Tibial nerve (tissue), 4 donors: ENCODE measurements around the gene IGLL5. TPM values are rescaled to one million over a fixed set of nuclear protein-coding genes. Genes with fewer than 3 reads are reported as not detected.

Experiments used
- DNase-seq, 2 donors: peaks; one replicate each; pipeline ENCODE4 v3.0.0-alpha.2; 2019; ENCODE audit warnings: low spot score in 2 of 2
- H3K27ac ChIP-seq, 4 donors: fragments of 200-600 bp; sonication (generic) in 3 of 4; one replicate each; pipeline ENCODE4 v1.5.1; 2017 to 2019; ENCODE audit warnings: mild to moderate bottlenecking in 1 of 4
- H3K27me3 ChIP-seq, 2 donors: fragments of 200-600 bp; sonication (generic) in 1 of 2; one replicate each; pipeline versions ENCODE4 v1.5.1 to v1.6.0; 2017 to 2019
- H3K36me3 ChIP-seq, 3 donors: fragments of 200-600 bp; sonication (generic); one replicate each; pipeline ENCODE4 v1.5.1; 2018 to 2019
- H3K4me1 ChIP-seq, 4 donors: fragments of 200-600 bp; sonication (generic) in 3 of 4; one replicate each; pipeline ENCODE4 v1.5.1; 2017 to 2019
- H3K4me3 ChIP-seq, 4 donors: fragments of 200-600 bp; sonication (generic) in 3 of 4; one replicate each; pipeline ENCODE4 v1.5.1; 2017 to 2019; ENCODE audit warnings: mild to moderate bottlenecking in 1 of 4, moderate library complexity in 1 of 4
- H3K9me3 ChIP-seq, 4 donors: fragments of 200-600 bp; sonication (generic) in 3 of 4; one replicate each; pipeline ENCODE4 v1.5.1; 2017 to 2019
- CTCF ChIP-seq, 5 experiments: fragments of 200-600 bp in 3 of 5; fragments of 450-650 bp in 2 of 5; sonication (generic) in 3 of 5; IDR thresholded peaks; one replicate each; pipeline ENCODE4 v1.5.1; 2016 to 2019; ENCODE audit warnings: antibody characterized with exemption in 5 of 5, mild to moderate bottlenecking in 3 of 5, moderate library complexity in 2 of 5
- EP300 ChIP-seq, 2 donors: sonication (generic); formaldehyde crosslinking; IDR thresholded peaks; one replicate each; pipeline ENCODE4 v1.6.1; 2017; ENCODE audit warnings: antibody characterized with exemption in 2 of 2, mild to moderate bottlenecking in 1 of 2
- POLR2A ChIP-seq, 2 donors: fragments of 450-650 bp; IDR thresholded peaks; one replicate each; pipeline ENCODE4 v1.6.1; 2017; ENCODE audit warnings: antibody characterized with exemption in 2 of 2, mild to moderate bottlenecking in 2 of 2, moderate library complexity in 2 of 2
- WGBS, 2 donors: methylation state at CpG; one replicate each; pipeline ENCODE4 v1.1.5; 2018; 5-methylcytosine and 5-hydroxymethylcytosine counted together
- total RNA-seq, 4 donors: library from RNA; depleted of rRNA; stranded (reverse); fragments of >200 nt; gene quantifications; one replicate each; pipeline ENCODE4 v1.1.0, GENCODE V29; 2016

The IGLL5 gene
- total RNA-seq, 4 donors from 2014 or later = 0.66 to 2.7 (median 2.1) TPM; not detected in 1

GRCh38 chr22:22849640-22850610 is 37.7 kb upstream of the IGLL5 start:
- no peak for DNase-seq
- WGBS, 2 donors = 76 to 81% methylated on average over 4 to 5 of the region's 5 CpGs
- no peaks in the 10 kb centered on the region for H3K36me3 ChIP-seq
- no peaks in the 10 kb centered on the region for H3K9me3 ChIP-seq
- peaks cover 0 to 6% of the 10 kb centered on the region in 2 donors for H3K27me3 ChIP-seq
- no peak overlapping the region for H3K27ac ChIP-seq
- no peaks in the 10 kb centered on the region for H3K4me1 ChIP-seq
- no peak for TF ChIP-seq EP300 (IDR thresholded peaks at IDR 0.05)
- no peak for TF ChIP-seq POLR2A (IDR thresholded peaks at IDR 0.05)
- TF ChIP-seq CTCF (IDR thresholded peaks at IDR 0.05) = no peak
- no peak overlapping the region for H3K4me3 ChIP-seq

- H3K36me3 ChIP-seq = no peaks in the 10 kb centered on the region
- H3K27me3 ChIP-seq = peaks cover 0 to 6% of the 10 kb centered on the region in 2 donors
- TF ChIP-seq CTCF (IDR thresholded peaks at IDR 0.05) = no peak
- TF ChIP-seq EP300 (IDR thresholded peaks at IDR 0.05) = no peak
- TF ChIP-seq POLR2A (IDR thresholded peaks at IDR 0.05) = no peak
- H3K4me3 ChIP-seq = no peak overlapping the region
- H3K27ac ChIP-seq = no peak overlapping the region
- WGBS, 2 donors = 92 to 93% methylated on average over 5 of the region's 5 CpGs
- DNase-seq = no peak
- H3K4me1 ChIP-seq = no peaks in the 10 kb centered on the region
- H3K9me3 ChIP-seq = no peaks in the 10 kb centered on the region
Measured at GRCh38 chr22:22851969-22852368, 35.6 kb upstream of the IGLL5 start.

- Histone ChIP-seq H3K36me3 (no peaks in the 10 kb centered on the region), H3K9me3 (no peaks in the 10 kb centered on the region), H3K4me3 (no peak overlapping the region), H3K27me3 (peaks cover 0 to 6% of the 10 kb centered on the region in 2 donors), H3K4me1 (no peaks in the 10 kb centered on the region), H3K27ac (no peak overlapping the region)
- DNase-seq = no peak
- no peak for TF ChIP-seq POLR2A (IDR thresholded peaks at IDR 0.05)
- no peak for TF ChIP-seq EP300 (IDR thresholded peaks at IDR 0.05)
- no peak for TF ChIP-seq CTCF (IDR thresholded peaks at IDR 0.05)
- 72 to 83% methylated on average over 2 of the region's 2 CpGs for WGBS, 2 donors
Measured at GRCh38 chr22:22853713-22854112, 33.9 kb upstream of the IGLL5 start.

- no peak for TF ChIP-seq CTCF (IDR thresholded peaks at IDR 0.05)
- no peak for TF ChIP-seq EP300 (IDR thresholded peaks at IDR 0.05)
- TF ChIP-seq POLR2A (IDR thresholded peaks at IDR 0.05) = no peak
- no peak overlapping the region for H3K27ac ChIP-seq
- no peak overlapping the region for H3K4me3 ChIP-seq
- no peaks in the 10 kb centered on the region for H3K36me3 ChIP-seq
- no peak for DNase-seq
- H3K4me1 ChIP-seq = no peaks in the 10 kb centered on the region
- 85 to 86% methylated on average over 8 of the region's 8 CpGs for WGBS, 2 donors
- H3K9me3 ChIP-seq = no peaks in the 10 kb centered on the region
- peaks cover 0 to 6% of the 10 kb centered on the region in 2 donors for H3K27me3 ChIP-seq
Measured at GRCh38 chr22:22854466-22854865, 33.1 kb upstream of the IGLL5 start.

- Histone ChIP-seq H3K4me3 (no peak overlapping the region), H3K27ac (no peak overlapping the region), H3K9me3 (no peaks in the 10 kb centered on the region), H3K4me1 (no peaks in the 10 kb centered on the region), H3K36me3 (no peaks in the 10 kb centered on the region), H3K27me3 (peaks cover 0 to 6% of the 10 kb centered on the region in 2 donors)
- 52 to 67% methylated on average over 13 of the region's 13 CpGs for WGBS, 2 donors
- DNase-seq = no peak
- TF ChIP-seq EP300 (IDR thresholded peaks at IDR 0.05) (no peak), CTCF (IDR thresholded peaks at IDR 0.05) (no peak), POLR2A (IDR thresholded peaks at IDR 0.05) (no peak)
Measured at GRCh38 chr22:22855085-22855484, 32.5 kb upstream of the IGLL5 start.
